Midbrain (tissue), 1 donor: ENCODE measurements around the gene TCAF2.
"Not testable (repeated sequence)": the region's sequence is repeated elsewhere in the genome, so short reads cannot be mapped to it uniquely, and the experiment has no call there.

Source experiments
- DNase-seq: peaks from one replicate; lab custom pipeline; 2025; lab: John Stamatoyannopoulos, UW

The TCAF2 gene

DNA sequence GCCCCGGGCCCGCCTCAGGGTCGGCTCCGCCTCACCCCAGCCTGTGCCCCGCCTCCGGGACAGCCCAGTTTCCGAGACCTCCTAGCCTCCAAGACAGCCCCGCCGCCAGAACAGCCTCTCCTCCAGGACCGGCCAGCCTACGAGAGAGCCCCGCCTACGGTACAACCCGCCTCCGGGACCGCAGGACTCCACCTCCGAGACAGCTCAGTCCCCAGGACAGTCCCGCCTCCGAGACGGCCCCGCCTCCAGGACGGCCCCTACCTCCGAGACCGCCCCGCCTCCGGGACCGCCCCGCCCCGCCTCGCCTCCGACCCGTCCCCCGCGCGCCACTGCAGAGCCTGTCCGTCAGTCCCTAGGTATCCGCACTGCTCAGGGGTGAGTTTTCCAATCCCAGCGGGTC is at the start of gene TCAF2:
TCAF2 (plus strand) TSS at position 329 of the 400 bp plus-strand sequence.
- not testable (repeated sequence) for DNase-seq

GRCh38 chr7:143571501-143571900 is 49.3 kb upstream of the TCAF2 start, which contains the start of gene CTAGE15:
CTAGE15 (plus strand) TSS chr7:143571801; CDS start chr7:143571818, 17 bp downstream.
- not testable (repeated sequence) for DNase-seq

- not testable (repeated sequence) for DNase-seq
Observed at GRCh38 chr7:143588183-143588582, 32.6 kb upstream of the TCAF2 start.

DNA sequence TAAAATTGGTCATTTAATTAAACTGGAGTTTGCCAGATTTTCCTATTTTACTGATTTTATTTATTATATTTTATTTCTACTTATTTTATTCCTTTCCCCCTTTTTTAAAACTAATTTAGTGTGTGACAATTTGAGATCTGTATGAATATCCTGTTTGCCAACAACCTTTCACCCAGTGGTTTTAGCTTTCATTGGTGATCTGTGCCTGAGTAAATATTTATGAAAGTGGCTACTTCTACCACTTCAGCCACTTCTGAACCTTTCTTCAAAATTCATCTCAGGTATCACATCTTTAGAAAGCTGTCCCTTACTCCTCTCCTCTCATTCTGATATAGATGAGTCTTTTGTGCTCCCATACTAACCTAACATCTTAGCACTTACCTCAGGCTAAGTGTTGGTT is 30.9 kb upstream of the TCAF2 start:
- not testable (repeated sequence) for DNase-seq

GRCh38 chr7:143598086-143598485 is 22.7 kb upstream of the TCAF2 start:
- DNase-seq: not testable (repeated sequence)

DNA sequence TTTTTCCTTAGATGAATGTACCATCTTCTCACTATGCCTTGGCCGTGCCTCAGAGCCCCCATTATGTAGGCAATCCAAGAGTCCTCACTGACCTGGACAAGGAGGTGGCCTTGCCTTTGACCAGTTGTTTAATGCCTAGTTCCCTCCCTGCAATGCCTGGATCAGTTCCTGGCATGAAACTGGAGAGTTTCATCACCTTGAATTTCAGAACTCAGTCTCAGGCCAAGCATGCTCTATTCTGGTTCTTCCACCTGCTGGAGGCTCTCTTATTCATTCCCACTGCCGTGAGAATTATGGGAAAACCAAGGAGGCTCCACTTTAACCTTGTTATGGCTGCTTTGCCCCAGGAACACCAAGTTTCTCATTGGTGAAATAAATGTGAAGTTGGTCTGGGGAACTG is 17.2 kb upstream of the TCAF2 start:
- DNase-seq: not testable (repeated sequence)

DNA sequence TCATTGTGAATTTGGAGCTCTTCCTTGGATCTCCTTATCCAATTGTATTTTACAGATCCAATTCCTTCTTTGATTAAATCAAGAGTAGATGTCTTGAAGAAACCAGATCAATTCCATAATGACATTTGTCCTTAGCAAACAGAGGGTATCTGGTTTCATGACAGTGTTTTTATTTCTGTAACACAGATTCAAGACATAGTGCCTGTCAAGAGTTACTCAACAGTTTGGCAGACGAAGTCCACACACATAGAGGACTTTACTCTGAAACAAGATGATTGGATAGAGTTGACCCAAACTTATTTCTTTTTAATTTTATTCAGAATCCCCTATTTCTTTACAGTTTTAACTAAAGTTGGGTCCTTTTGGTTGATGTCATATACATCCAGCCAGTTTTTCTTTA is 14.7 kb upstream of the TCAF2 start:
- not testable (repeated sequence) for DNase-seq

GRCh38 chr7:143615545-143615944 is 5.2 kb upstream of the TCAF2 start:
- not testable (repeated sequence) for DNase-seq

- DNase-seq: not testable (repeated sequence)
Observed at GRCh38 chr7:143617204-143617603, 3.6 kb upstream of the TCAF2 start.

- not testable (repeated sequence) for DNase-seq
Observed at GRCh38 chr7:143620058-143620457, 716 bp upstream of the TCAF2 start.

DNA sequence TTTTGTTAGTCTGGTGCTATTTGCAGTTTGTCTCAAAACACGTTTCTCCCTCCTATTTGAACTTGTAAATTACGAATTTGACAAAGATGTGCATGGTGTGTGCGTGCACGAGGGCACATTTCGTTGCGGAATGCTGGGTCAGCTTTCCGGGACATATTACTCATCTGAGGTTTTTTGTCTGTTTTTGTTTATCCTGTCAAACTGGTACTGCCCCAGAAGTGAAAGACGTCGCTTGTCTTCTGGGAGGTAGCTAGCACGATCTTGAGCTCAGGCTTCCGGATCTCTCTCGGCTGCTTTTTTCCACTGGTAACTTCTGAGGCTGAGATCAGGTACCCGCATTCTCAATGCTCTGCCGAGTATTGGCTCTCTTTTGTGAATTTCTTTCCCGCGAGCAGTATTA is 401 bp downstream of the TCAF2 start:
- not testable (repeated sequence) for DNase-seq

DNA sequence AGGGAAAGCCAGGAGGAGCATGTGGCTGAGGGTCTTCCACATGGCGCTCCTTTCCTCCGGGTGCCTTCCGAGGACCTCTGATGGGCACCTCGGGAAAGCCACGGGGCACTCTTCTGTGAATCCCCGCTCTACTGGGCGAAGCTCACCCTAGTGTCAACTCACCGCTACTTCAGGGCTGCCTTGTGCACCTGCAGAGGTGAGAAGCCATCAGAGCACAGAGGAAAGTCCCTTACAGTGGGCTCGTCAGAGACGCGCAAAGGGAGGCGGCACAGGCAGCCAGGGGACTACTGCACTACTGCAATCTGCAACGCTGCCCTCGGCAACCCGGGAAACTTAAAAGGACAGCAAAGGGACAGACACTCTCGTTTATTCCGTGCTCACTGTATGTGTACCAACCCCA is 1.4 kb downstream of the TCAF2 start:
- not testable (repeated sequence) for DNase-seq

- not testable (repeated sequence) for DNase-seq
Observed at GRCh38 chr7:143630653-143631052, 9.9 kb downstream of the TCAF2 start.

DNA sequence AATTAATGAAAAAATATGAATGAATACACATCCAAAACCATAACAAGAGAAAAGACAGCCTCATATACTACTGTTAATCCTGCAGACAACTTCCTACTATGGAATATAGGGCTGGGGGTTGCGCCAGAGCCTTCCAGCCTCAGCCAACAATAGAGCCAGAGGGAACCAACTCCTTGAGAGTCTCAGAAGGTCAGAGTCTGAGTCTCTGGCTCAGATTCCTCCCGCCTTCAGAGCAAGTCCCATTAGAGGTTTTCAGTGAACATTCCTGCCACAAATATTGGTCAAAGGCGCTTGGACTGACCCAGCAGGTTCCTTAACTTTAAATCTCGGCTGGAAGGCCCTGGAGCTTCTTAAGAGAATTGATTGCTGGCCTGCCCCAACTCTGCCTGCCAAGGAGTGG is 11.7 kb downstream of the TCAF2 start:
- DNase-seq: not testable (repeated sequence)

- DNase-seq: not testable (repeated sequence)
Observed at GRCh38 chr7:143633013-143633618, 12.3 kb downstream of the TCAF2 start.

GRCh38 chr7:143635364-143636240 is 14.8 kb downstream of the TCAF2 start:
- not testable (repeated sequence) for DNase-seq

DNA sequence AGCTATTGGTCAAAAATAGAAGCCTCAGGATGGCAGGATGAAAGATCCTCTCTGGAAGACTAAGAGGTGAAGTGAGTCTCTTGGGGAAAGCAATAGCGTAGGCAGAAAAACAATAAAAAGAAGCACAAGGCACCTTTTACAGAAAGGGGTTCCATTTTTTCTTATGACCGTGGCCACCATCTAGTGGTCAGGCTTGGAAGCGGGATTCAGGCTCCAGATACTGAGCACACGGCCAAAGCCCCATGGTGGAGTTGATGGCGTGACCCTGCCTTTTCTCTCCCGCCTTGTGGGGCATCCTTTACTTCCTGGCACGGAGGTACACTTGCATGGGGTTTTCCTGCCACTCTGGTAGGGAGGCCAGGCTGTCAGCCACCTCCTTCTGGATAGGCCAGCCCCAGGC is 18.6 kb downstream of the TCAF2 start:
- DNase-seq: not testable (repeated sequence)

DNA sequence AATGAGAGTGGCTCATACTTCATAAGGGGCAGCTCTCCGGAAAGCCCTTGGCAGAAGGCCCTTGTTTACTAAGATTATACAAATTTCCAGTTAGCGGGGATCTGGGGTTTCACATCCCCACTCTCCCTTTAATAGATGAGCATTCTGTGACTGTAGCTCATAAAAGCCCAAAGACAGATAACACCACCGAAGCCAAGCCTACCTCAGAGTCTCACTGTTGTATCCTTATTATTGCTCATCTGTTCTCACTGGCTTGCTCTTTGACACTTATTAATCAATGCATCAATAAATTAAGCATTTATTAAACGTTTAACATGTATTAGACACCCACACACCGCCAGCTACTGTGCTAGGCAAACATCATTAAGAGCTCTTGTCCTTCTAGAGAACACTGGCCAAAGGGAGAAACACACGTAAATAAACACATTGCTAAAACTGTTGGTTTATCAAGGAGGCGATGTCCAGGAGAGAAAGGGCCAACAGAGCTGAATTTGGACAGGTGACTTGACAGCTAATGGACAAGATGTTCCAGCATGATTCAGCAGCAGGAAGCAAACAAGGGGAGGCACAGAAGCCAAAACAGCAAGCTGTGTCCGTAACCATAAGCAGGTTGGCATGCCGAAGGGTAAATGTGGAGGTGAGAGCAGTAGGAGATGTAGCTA is 19.9 kb downstream of the TCAF2 start:
- not testable (repeated sequence) for DNase-seq

- DNase-seq: not testable (repeated sequence)
Observed at GRCh38 chr7:143646598-143646997, 25.8 kb downstream of the TCAF2 start.

DNA sequence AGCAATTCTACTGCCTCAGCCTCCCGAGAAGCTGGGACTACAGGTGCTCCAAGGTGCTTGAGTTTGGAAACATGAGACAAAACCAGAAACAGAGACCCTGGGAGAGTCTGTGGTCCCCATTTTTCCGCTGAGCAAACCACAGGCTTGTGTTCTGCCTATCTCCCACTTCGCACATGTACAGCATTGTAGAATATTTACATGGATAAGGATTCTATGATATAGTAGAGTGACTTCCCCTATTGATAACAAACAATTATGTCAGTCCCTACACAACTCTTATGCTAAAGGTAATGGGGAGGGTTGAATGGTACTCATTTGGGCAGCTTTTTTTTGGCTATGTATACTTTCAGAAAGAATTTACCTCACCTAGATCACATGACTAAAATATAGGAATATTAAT is 29.1 kb downstream of the TCAF2 start:
- not testable (repeated sequence) for DNase-seq

GRCh38 chr7:143650447-143650846 is 29.7 kb downstream of the TCAF2 start:
- DNase-seq: not testable (repeated sequence)
